ENCODE data around the gene MTMR6.

MTMR6 gene

DNA sequence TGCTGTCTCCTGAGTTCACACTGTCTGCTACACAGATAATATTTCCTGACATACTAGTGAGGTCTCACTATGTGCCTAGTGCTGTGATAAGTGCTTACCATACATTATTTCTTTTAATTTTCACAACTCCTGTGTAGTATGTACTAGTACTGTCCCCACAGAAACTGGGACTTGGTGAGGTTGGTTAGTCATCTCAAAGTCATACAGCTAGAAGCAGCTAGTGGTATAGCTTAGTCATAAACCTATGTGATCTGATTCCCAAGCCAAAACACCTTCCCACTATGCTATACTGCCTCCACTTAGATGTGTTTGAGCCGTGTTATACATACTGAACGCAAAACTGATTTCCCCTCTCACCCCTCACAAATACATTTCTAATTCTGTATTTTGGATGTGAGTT, 10.5 kb downstream of the MTMR6 start:
- ATAC-seq = peak; percentile 99

GRCh38 chr13:25268561-25268960, 18.7 kb downstream of the MTMR6 start:
- ATAC-seq = no peak

- peak in 1 of 2 donors; percentile 60 for ATAC-seq
These were observed 19.6 kb downstream of the MTMR6 start for GRCh38 chr13:25267715-25268114.

DNA sequence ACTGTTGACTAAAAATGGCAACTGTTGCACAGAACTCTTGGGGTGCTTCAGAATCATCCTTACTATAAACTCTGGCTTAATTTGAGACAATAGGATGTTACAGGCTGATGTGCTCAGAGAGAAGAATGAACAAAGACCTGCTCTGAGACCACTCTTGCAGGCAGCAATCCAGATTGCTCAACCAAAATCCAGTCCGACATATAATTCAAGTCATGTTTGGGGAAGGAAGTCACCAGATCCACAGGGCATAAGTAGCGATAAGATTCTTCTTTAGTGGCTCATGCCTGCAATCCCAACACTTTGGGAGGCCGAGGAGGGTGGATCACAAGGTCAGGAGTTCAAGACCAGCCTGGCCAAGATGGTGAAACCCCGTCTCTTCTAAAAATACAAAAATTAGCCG, 20.6 kb downstream of the MTMR6 start:
- no peak for ATAC-seq

DNA sequence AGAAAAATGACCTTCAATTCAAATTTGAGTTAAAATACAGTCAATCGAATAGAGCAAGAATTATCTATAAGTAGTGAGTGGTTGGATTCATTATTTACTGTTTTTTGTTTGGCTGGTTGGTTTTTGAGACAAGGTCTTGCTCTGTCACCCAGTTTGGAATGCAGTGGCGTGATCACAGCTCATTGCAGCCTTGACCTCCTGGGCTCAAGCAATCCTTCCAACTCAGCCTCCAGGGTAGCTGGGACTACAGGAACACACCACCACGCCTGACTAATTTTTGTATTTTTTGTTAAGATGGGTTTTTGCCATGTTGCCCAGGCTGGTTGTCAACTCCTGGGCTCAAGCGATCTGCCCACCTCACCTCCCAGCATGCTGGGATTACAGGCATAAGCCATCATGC, 25.0 kb downstream of the MTMR6 start:
- no peak for ATAC-seq

GRCh38 chr13:25253702-25254101, 33.6 kb downstream of the MTMR6 start:
- no peak for ATAC-seq

- no peak for ATAC-seq
These were observed 34.5 kb downstream of the MTMR6 start for GRCh38 chr13:25252752-25253151.

- no peak for ATAC-seq
These were observed 35.1 kb downstream of the MTMR6 start for GRCh38 chr13:25252225-25252624.

DNA sequence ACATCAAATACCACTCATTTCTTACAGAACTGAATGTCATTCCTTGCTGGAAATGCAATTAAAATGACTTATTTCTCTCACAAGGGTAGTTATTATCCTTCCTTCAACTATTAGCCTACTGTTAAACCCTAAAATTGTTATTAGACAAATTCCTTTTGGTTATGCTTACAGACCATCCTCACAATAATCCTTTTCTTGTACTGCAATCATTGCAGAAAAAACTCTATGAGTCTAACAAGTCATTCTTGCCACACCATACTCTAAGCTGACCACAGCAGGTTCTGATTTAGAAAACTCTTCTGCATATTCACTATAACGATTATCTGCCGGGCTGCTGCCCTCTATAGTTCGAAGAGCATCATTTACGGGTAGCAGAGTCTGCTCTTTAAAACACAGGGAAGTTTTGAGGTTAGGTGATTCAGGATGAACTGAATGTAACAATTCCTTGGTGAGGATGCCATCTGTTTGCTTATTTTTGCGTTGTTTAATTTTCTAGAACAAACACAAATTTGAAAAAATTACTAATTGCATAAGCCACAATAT, 38.2 kb downstream of the MTMR6 start:
- ATAC-seq = no peak

- no peak for ATAC-seq
These were observed 39.2 kb downstream of the MTMR6 start for GRCh38 chr13:25248071-25248470.

DNA sequence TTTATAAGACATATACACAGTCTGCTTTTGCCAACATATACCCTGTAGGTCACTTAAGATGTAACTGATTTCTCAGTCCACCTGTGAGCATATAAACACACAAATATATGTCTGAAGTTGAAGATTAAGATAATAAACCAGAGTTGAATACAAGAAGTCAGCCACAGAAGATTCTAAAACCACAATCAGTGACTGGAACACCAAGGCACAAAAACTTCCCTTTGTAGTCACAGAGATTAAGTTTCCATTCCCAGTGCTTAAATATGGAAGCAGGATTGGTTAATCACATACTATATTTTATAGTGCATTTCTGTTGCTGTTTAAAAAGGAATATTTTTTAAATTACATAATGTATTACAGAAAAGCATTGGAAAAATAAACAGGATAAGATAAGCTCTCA, 39.9 kb downstream of the MTMR6 start:
- ATAC-seq = no peak

GRCh38 chr13:25244123-25244522, 43.2 kb downstream of the MTMR6 start:
- ATAC-seq = no peak

DNA sequence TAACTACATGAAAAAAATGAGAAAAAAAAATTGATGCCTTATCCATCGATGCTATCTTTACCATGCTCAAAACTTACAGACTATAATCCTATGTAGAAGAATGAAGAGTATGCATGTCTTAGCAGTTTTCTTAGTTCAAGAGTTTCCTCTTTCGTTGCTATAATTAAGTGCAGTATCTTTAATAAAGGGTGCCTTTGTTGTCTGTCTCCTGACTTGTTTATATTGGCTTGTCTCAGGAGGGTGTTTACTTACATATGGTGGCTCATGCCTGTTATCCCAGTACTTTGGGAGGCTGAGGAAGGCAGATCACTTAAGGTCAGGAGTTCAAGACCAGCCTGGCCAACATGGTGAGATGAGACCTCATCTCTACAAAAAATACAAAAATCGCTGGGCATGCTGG, 44.3 kb downstream of the MTMR6 start:
- ATAC-seq = no peak

- no peak for ATAC-seq
These were observed 46.3 kb downstream of the MTMR6 start for GRCh38 chr13:25241007-25241406.

- no peak for ATAC-seq
These were observed 50.2 kb downstream of the MTMR6 start for GRCh38 chr13:25237083-25237482.

DNA sequence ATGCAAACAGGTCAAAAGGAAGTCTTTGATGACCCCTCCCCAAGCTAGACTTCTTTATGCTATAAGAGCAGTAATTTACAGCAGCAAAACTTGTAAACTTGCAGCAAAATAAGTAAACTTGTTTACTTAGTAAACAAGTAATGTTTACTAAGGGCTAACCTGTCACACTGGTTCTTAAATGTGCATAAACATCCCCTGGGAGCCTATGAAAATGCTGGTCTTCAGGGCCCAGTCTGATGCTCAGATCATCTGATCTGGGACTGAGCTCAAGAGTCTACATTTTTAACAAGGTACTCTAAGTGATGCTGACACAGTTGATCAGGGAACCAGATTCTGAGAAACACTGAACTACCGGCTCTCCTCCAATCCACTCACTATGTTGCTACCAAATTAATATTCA, 53.4 kb downstream of the MTMR6 start:
- no peak for ATAC-seq

DNA sequence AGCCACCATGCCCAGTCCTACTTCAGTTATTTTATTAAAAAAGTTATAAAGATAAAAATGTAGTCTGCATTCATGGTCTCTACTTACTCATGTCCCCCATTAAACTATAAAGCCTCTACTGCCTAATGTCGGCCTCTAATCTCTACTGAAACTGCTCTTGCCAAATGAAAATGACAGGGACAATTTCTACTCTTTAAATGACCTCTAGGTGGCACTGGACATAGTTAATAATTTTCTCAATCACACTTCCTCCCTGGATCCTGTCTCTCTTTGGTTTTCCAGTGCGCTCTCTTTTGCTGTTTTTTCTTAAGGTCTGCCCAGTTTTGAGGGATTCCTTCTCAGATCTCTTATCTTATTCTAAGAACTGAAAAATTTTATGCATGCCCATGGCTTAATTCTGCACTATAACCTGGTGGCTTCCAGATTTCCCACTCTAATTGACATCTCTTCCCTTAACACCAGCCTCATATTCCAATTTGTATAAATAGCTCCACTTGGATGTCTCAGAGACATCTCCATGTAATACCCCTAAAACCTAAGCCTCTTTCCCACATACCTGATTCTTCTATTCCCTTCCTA, 54.3 kb downstream of the MTMR6 start:
- ATAC-seq = no peak

DNA sequence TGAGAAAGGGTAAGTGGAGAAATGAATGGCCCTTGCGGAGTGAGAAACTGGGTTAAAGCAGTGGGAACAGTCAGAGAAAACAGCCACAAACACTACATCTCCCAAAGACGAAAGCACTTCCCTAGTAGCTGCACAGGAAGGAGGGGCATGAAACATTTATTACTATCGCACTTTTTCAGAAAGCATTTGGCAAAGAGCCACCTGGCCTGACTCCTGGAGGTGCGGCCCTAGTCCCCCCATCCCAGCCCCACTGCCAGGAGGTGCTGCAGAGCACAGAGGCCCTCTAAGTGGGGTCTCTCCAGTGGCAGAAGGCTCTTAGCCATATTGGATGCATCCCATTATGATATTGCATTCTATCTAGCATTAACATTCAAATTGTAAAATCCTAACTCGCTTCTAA, 55.8 kb downstream of the MTMR6 start:
- no peak for ATAC-seq

GRCh38 chr13:25227690-25228089, 59.6 kb downstream of the MTMR6 start:
- ATAC-seq = no peak

GRCh38 chr13:25225970-25226369, 61.3 kb downstream of the MTMR6 start:
- ATAC-seq = no peak

- no peak for ATAC-seq
These were observed 63.1 kb downstream of the MTMR6 start for GRCh38 chr13:25224151-25224550.

DNA sequence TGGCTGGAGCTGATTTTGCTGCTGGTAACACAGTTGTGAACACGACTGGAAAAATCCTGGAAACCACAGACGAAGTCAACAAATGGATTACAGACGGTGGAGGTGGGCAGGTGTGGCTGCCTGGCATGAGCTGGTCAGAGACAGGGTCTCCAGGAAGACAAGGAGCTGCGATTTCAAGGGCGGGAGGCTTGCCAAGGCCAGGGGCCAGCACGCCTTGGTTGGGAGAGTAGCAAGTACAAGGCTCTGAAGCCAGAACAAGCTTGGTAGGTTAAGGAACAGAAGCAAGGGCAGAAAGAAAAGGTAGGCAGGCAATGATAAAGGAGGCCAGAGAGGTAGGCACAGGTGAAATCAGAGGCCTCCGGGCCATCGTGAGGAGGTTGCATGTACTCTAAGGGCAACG, 64.5 kb downstream of the MTMR6 start:
- ATAC-seq = no peak

GRCh38 chr13:25218019-25218418, 69.3 kb downstream of the MTMR6 start:
- ATAC-seq = no peak

GRCh38 chr13:25217023-25217885, 70.0 kb downstream of the MTMR6 start:
- peak in 1 of 2 donors; percentile 49 for ATAC-seq

DNA sequence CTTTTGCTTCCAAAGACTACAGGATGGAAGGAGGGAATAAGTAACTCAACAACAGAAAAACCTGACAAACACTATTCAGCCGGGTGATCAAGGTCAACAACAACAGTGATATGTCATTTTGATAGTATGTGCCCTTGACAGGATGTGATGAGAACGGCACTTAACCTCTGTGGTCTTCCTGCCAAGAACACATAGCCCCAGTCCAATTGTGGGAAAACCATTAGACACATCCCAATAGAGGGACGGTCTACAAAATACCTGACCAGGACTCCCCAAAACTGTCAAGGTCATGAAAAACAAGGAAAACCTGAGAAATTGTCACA, 72.1 kb downstream of the MTMR6 start:
- no peak for ATAC-seq
